Epithelial cell of prostate (primary cell): Measurements from ENCODE around the gene TRAF6.

Experiments
- DNase-seq: peaks from one replicate; pipeline ENCODE4 v3.0.0-alpha.2; 2011; ENCODE audit warnings: low read depth, low spot score
- H3K27ac ChIP-seq: fragments of 450-650 bp; 2 replicates; pipeline ENCODE4 v1.5.1; 2017; ENCODE audit warnings: mild to moderate bottlenecking

The TRAF6 gene

GRCh38 chr11:36438126-36438525, 71.9 kb downstream of the TRAF6 start:
- no peak for DNase-seq

GRCh38 chr11:36437413-36437812, 72.7 kb downstream of the TRAF6 start:
- DNase-seq, result no peak
- H3K27ac ChIP-seq, result no peak overlapping the region

More at GRCh38 chr11:36438126-36438525, 71.9 kb downstream of the TRAF6 start:
- H3K27ac ChIP-seq, result no peak overlapping the region
